Tongue (tissue), 2 donors: ENCODE measurements around the gene G0S2. TPM values are rescaled to one million over a fixed set of nuclear protein-coding genes. Genes with fewer than 3 reads are reported as not detected.
"Not testable (repeated sequence)": the region's sequence is repeated elsewhere in the genome, so short reads cannot be mapped to it uniquely, and the experiment has no call there.

Source experiments
- DNase-seq: peaks from one replicate; pipeline ENCODE4 v3.0.0-alpha.2; 2015
- total RNA-seq: library from RNA; depleted of rRNA; stranded (reverse); fragments of >200 nt; gene quantifications from one replicate; pipeline ENCODE4 v1.2.3, GENCODE V29; 2014

The G0S2 gene
- total RNA-seq, 1 donor from 2014 or later: 19.1 TPM

- DNase-seq: no peak
Measured at GRCh38 chr1:209678981-209679539, 3.8 kb downstream of the G0S2 start.

- DNase-seq: no peak
Measured at GRCh38 chr1:209685821-209686220, 10.6 kb downstream of the G0S2 start.

GRCh38 chr1:209686322-209686721, 11.1 kb downstream of the G0S2 start:
- no peak for DNase-seq

- peak; percentile 89 for DNase-seq
Measured at GRCh38 chr1:209688746-209689234, 13.6 kb downstream of the G0S2 start.

- DNase-seq: peak; percentile 46
Measured at GRCh38 chr1:209689477-209689876, 14.3 kb downstream of the G0S2 start.

GRCh38 chr1:209691237-209691636, 16.0 kb downstream of the G0S2 start:
- no peak for DNase-seq

GRCh38 chr1:209692296-209692695, 17.1 kb downstream of the G0S2 start:
- DNase-seq: no peak

GRCh38 chr1:209692745-209693504, 17.7 kb downstream of the G0S2 start:
- peak; percentile 92 for DNase-seq

GRCh38 chr1:209696673-209697072, 21.5 kb downstream of the G0S2 start:
- DNase-seq: no peak

- DNase-seq: no peak
Measured at GRCh38 chr1:209697126-209697525, 21.9 kb downstream of the G0S2 start.

- not testable (repeated sequence) for DNase-seq
Measured at GRCh38 chr1:209700686-209701085, 25.5 kb downstream of the G0S2 start.

- no peak for DNase-seq
Measured at GRCh38 chr1:209702832-209703231, 27.6 kb downstream of the G0S2 start.

GRCh38 chr1:209703834-209704504, 28.8 kb downstream of the G0S2 start:
- no peak for DNase-seq

GRCh38 chr1:209704584-209704983, 29.4 kb downstream of the G0S2 start, which contains the start of gene HSD11B1:
TSS of gene HSD11B1 (plus strand) at chr1:209704846. CDS start at chr1:209704943, 97 bp downstream.
- DNase-seq: peak; percentile 52

GRCh38 chr1:209705033-209705598, 29.9 kb downstream of the G0S2 start:
- peak; percentile 38 for DNase-seq

GRCh38 chr1:209706622-209707021, 31.4 kb downstream of the G0S2 start:
- DNase-seq: no peak

- no peak for DNase-seq
Measured at GRCh38 chr1:209707308-209707707, 32.1 kb downstream of the G0S2 start.

- no peak for DNase-seq
Measured at GRCh38 chr1:209708297-209708696, 33.1 kb downstream of the G0S2 start.

GRCh38 chr1:209710093-209710492, 34.9 kb downstream of the G0S2 start:
- no peak for DNase-seq

- DNase-seq: peak; percentile 34
Measured at GRCh38 chr1:209710847-209711246, 35.6 kb downstream of the G0S2 start.

- DNase-seq: no peak
Measured at GRCh38 chr1:209714338-209714737, 39.1 kb downstream of the G0S2 start.

GRCh38 chr1:209715314-209715713, 40.1 kb downstream of the G0S2 start:
- DNase-seq: no peak

GRCh38 chr1:209717818-209718217, 42.6 kb downstream of the G0S2 start:
- DNase-seq: no peak
